Heart left ventricle (tissue), 13 donors: Measurements from ENCODE around the gene PCP4L1.

ENCODE experiments used
- CTCF ChIP-seq, 12 donors: fragments of 200-600 bp; sonication (generic) in 4 of 12; IDR thresholded peaks; one replicate each; pipeline versions ENCODE4 v1.5.0 to v1.8.0; 2018 to 2022; ENCODE audit warnings: antibody characterized with exemption in 12 of 12, mild to moderate bottlenecking in 5 of 12
- POLR2A ChIP-seq, 2 donors: fragments of 450-650 bp; IDR thresholded peaks; one replicate each; pipeline ENCODE4 v1.6.1; 2017; ENCODE audit warnings: antibody characterized with exemption in 2 of 2, mild to moderate bottlenecking in 2 of 2, moderate library complexity in 2 of 2
- donor health status: ischemic (EF 13 %, LVEDD 7.1; RV severe dilation, severe dysfunction).
- donor health status: DM: no; HTN: yes; CAD: no.
- donor health status: DM: no; HTN: no; CAD: no.
- donor health status: ischemic (EF 25% LVEDD 6.9; RV normal size, moderate dysfunction).
- donor health status: ischemic (EF 25% LVEDD 5.7; RV mildly dilated, moderate dysfunction).
- donor health status: ischemic (EF 35%, LVEDD 5.7; RV mildly dilated, moderate dysfunction).
- donor health status: nonischemic (EF 11% LVEDD 7.7; RV severe dilation, severe dysfunction).
- donor health status: DM: yes; HTN: yes; CAD: no.
- donor health status: PGD.
- donor health status: ischemic (EF 29% LVEDD 5.4; RV normal size, mild dysfunction).
- donor health status: nonischemic (EF 23%, LVEDD 6.1; RV moderate dilation, normal function).

- TF ChIP-seq POLR2A (IDR thresholded peaks at IDR 0.05) (peak in 1 of 2 donors; percentile 24), CTCF (IDR thresholded peaks at IDR 0.05) (peak; percentile 32 to 75 (median 56))
Observed at GRCh38 chr1:161225534-161226319, 32.8 kb upstream of the PCP4L1 start, which contains the start of gene TOMM40L.
